Stimulated activated memory B cell treated with anti-CD40 and anti-IgM and Interleukin-4, amounts not matched to agents 10 μg/mL and 1 μg/mL and 100 μg/mL, for 72 hours (primary cell): ENCODE results near the gene HSPA6.
A peak's percentile ranks its signal among the peaks of the same experiment; 100 is the strongest.
"Not testable (repeated sequence)": the region's sequence is repeated elsewhere in the genome, so short reads cannot be mapped to it uniquely, and the experiment has no call there.

ENCODE experiments used
- ATAC-seq: fragments of 150-1000 bp; cut with Tn5 transposase; 2 replicates; pipeline ENCODE4 v1.10.0; 2021
- H3K27ac Mint-ChIP-seq: one replicate; pipeline ENCODE4 v1.8.0; 2022; ENCODE audit warnings: mild to moderate bottlenecking, mixed read lengths
- H3K27me3 Mint-ChIP-seq: one replicate; pipeline ENCODE4 v1.8.0; 2022; ENCODE audit warnings: mixed read lengths
- H3K36me3 Mint-ChIP-seq: one replicate; pipeline ENCODE4 v1.8.0; 2022; ENCODE audit warnings: mixed read lengths
- H3K4me1 Mint-ChIP-seq: one replicate; pipeline ENCODE4 v1.8.0; 2022; ENCODE audit warnings: mixed read lengths
- H3K4me3 Mint-ChIP-seq: one replicate; pipeline ENCODE4 v1.8.0; 2022; ENCODE audit warnings: mild to moderate bottlenecking, moderate library complexity, mixed read lengths
- H3K9me3 Mint-ChIP-seq: one replicate; pipeline ENCODE4 v1.8.0; 2022; ENCODE audit warnings: mixed read lengths

Gene HSPA6

GRCh38 chr1:161540570-161540960 is 16.2 kb downstream of the HSPA6 start:
- ATAC-seq: peak; percentile 57
- H3K4me3 Mint-ChIP-seq: peak overlapping the region; percentile 91
- not testable (repeated sequence) for H3K27me3 Mint-ChIP-seq, H3K9me3 Mint-ChIP-seq, H3K36me3 Mint-ChIP-seq
- peaks cover 47% of the 10 kb centered on the region for H3K4me1 Mint-ChIP-seq
- H3K27ac Mint-ChIP-seq: peak overlapping the region; percentile 88

DNA sequence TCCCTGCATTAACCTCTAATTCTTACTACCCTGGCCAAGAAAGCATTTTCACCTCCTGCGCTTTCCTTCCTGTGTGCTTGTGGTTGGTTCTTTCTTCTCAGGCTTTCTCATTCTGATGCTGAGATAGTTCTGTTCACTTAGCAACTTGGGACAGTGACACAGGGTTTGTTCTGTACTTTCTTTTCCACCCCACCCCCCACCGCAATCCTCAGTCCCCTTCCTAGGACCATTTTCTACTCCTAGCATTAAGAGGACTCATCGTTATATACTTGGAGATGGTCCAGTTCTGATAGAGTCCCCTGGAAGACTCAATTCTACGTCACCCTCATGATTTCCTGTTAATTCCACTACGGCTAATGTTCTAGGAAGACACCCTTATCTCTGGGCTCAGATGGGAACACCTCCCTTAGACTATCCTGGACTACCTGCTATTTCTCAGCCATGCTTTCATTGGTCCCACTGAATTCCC is 17.8 kb downstream of the HSPA6 start:
- peak; percentile 47 for ATAC-seq
- H3K27ac Mint-ChIP-seq: peak overlapping the region; percentile 88

GRCh38 chr1:161543125-161543524 is 18.8 kb downstream of the HSPA6 start:
- not testable (repeated sequence) for H3K36me3 Mint-ChIP-seq, H3K4me3 Mint-ChIP-seq, H3K27me3 Mint-ChIP-seq, H3K9me3 Mint-ChIP-seq, ATAC-seq
- Mint-ChIP-seq H3K4me1 (peaks cover 47% of the 10 kb centered on the region), H3K27ac (peak overlapping the region; percentile 88)

More for the DNA sequence above, 17.8 kb downstream of the HSPA6 start:
- not testable (repeated sequence) for H3K27me3 Mint-ChIP-seq, H3K9me3 Mint-ChIP-seq, H3K36me3 Mint-ChIP-seq
- Mint-ChIP-seq H3K4me3 (peak overlapping the region; percentile 9), H3K4me1 (peaks cover 47% of the 10 kb centered on the region)

- H3K27me3 Mint-ChIP-seq, H3K9me3 Mint-ChIP-seq, H3K4me3 Mint-ChIP-seq, H3K36me3 Mint-ChIP-seq, ATAC-seq: not testable (repeated sequence)
- Mint-ChIP-seq H3K27ac (peak overlapping the region; percentile 54), H3K4me1 (peaks cover 41% of the 10 kb centered on the region)
These were observed 20.8 kb downstream of the HSPA6 start for GRCh38 chr1:161545005-161545731.

GRCh38 chr1:161547995-161548741 is 23.8 kb downstream of the HSPA6 start:
- H3K27ac Mint-ChIP-seq, H3K27me3 Mint-ChIP-seq, H3K36me3 Mint-ChIP-seq, ATAC-seq, H3K9me3 Mint-ChIP-seq, H3K4me3 Mint-ChIP-seq: not testable (repeated sequence)
- H3K4me1 Mint-ChIP-seq: peaks cover 12% of the 10 kb centered on the region

DNA sequence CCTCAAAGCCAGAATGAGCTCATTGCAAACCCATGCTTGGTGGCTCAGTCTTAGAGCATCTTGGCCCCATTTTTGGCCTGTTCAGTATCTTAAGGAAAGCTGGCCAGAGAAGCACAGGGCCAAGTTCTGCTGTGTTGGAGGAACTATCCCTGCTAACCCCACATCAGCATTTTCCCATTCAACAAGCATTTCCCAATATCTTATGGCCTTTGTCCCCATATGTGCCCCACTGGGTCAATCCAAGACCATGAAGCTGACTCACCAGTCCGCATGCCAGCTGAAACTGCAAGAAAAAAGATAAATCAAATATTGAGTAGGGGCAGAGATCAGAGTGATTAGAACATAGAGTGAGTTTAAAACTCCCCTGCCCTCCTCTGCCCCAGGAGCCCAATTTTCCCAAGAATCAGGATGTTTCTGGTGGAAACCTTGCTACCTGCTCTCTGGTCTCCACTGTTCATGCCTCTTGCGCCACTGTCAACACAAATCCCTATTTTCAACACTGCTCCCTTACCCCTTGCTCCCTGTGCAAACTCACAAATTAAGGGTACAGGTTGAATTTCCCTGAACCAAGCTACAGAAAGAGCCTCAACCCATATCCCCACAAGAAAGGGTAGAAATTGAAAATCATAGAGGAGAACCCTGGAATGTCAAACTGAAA is 24.5 kb downstream of the HSPA6 start:
- H3K36me3 Mint-ChIP-seq, H3K9me3 Mint-ChIP-seq, ATAC-seq, H3K27me3 Mint-ChIP-seq, H3K27ac Mint-ChIP-seq, H3K4me3 Mint-ChIP-seq: not testable (repeated sequence)
- peaks cover 10% of the 10 kb centered on the region for H3K4me1 Mint-ChIP-seq

DNA sequence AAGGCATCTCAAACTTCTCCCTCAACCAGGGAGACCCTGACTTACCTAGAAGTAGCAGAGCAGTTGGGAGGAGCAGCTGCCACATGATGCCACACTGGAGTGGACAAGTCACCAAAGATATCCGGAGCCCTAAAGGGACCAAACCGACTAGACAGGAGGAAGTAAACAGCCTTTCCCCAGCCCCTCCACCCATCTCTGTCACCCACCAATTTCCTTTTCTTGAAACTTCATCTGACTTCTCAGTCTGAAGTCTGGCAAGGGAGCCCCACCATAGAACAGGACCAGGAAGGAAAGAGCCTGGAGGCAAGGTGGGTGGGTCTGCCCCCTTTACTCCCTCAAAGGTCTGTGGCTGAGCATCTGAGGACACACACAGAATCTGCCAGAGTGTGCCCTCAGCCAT is 25.3 kb downstream of the HSPA6 start, which contains the start of gene FCGR3A:
Gene FCGR3A (minus strand): TSS at position 167 of the 400 bp plus-strand sequence. CDS start 82 bp downstream, at position 85.
- Mint-ChIP-seq H3K4me1 (peaks cover 14% of the 10 kb centered on the region), H3K36me3 (no peaks in the 10 kb centered on the region), H3K4me3 (no peak within 1 kb of the TSS), H3K9me3 (peaks cover 2% of the 10 kb centered on the region), H3K27ac (no peak within 1 kb of the TSS), H3K27me3 (no peaks in the 10 kb centered on the region)
- ATAC-seq: no peak

DNA sequence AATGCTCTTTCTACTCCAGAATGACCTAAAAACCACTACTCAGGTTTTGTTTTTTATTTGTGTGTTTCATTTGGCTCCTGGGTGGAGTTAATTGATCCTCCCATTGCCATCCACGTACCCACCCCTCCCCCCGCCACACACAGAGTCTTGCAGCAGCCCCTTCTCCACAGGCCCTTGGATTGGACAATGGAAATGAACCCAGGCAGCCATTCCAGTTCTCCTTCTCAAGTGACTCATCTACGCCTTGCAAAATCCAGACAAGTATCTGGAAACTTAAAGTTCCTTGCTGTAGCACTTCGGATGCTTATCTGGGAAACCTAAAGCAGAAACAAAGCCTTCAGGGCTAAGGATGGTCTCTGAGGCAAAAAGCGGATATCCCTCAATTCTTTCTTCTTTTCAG is 26.6 kb downstream of the HSPA6 start:
- H3K36me3 Mint-ChIP-seq, ATAC-seq, H3K4me3 Mint-ChIP-seq, H3K9me3 Mint-ChIP-seq, H3K27me3 Mint-ChIP-seq, H3K27ac Mint-ChIP-seq: not testable (repeated sequence)
- H3K4me1 Mint-ChIP-seq: peaks cover 18% of the 10 kb centered on the region

DNA sequence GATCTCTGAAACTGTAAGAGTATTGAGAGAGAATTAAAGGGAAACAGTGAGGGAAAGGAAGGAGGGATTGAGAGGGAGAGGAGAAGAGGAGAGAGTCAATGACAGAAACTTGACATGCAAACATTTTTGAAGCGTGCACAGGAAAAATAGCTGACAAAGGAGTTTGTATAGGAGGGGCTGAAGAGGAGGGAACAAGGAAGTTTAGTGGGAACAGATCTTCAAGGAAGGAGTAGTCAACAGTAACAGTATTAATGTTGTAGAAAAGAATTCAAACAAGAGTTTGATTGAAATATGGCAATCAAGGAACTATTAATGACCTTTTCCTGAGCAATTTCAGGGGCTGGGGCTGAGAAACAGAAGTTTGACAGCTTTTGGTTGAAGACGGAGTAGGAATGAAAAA is 29.3 kb downstream of the HSPA6 start:
- H3K9me3 Mint-ChIP-seq, H3K36me3 Mint-ChIP-seq, H3K4me3 Mint-ChIP-seq, H3K27ac Mint-ChIP-seq, ATAC-seq, H3K27me3 Mint-ChIP-seq: not testable (repeated sequence)
- H3K4me1 Mint-ChIP-seq: peaks cover 18% of the 10 kb centered on the region

- H3K9me3 Mint-ChIP-seq, ATAC-seq, H3K27me3 Mint-ChIP-seq, H3K4me3 Mint-ChIP-seq, H3K36me3 Mint-ChIP-seq: not testable (repeated sequence)
- Mint-ChIP-seq H3K4me1 (peaks cover 18% of the 10 kb centered on the region), H3K27ac (peak overlapping the region; percentile 79)
These were observed 30.0 kb downstream of the HSPA6 start for GRCh38 chr1:161554340-161554739.

DNA sequence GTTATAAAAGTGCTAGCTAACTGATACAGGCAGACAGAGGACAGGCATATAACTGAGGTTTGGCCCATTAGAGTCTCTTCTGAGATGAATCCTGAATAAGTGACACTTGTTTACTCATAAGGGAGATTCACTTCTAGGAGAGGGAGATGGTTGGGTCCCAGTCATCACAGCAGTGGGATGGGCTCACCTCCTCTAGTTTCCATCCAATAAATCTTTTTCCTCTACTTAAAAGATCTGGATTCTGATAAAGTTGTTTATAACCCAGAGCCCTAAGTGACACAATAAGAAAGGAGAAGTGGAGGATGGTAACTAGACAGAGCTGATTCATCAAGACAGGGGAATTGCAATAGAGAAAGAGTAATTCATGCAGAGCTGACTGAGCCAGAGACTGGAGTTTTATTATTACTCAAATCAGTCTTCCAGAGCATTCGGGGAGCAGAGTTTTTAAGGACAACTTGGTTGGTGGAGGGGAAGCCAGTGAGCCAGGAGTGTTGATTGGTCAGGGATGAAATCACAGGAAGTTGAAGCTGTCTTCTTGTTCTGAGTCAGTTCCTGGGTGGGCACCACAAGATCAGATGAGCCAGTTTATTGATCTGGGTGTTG is 30.6 kb downstream of the HSPA6 start:
- ATAC-seq: peak; percentile 88
- not testable (repeated sequence) for H3K9me3 Mint-ChIP-seq, H3K27me3 Mint-ChIP-seq, H3K36me3 Mint-ChIP-seq
- peaks cover 18% of the 10 kb centered on the region for H3K4me1 Mint-ChIP-seq
- H3K4me3 Mint-ChIP-seq: peak overlapping the region; percentile 38
- H3K27ac Mint-ChIP-seq: peak overlapping the region; percentile 79

DNA sequence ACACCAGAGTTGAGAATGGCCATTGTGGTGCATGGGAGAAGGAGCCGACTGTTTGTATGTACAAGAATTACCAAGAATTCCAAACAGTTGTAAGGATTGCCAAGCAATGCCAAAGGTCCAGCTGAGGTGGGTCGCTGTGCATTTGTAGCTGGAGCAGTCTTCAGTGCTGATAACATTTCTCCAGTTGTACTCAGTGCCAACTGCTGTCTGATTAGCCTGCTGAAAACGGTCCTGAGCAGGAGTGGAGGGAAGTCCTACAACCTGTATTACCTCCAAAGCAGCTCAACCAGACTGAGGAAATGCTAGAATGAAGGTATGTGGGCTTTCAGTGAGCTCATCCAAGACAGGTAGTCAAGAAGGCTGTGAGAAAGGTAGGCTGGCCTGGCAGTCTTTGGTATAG is 31.8 kb downstream of the HSPA6 start:
- not testable (repeated sequence) for H3K27ac Mint-ChIP-seq, H3K36me3 Mint-ChIP-seq, H3K9me3 Mint-ChIP-seq, H3K4me3 Mint-ChIP-seq, H3K27me3 Mint-ChIP-seq, ATAC-seq
- H3K4me1 Mint-ChIP-seq: peaks cover 25% of the 10 kb centered on the region

DNA sequence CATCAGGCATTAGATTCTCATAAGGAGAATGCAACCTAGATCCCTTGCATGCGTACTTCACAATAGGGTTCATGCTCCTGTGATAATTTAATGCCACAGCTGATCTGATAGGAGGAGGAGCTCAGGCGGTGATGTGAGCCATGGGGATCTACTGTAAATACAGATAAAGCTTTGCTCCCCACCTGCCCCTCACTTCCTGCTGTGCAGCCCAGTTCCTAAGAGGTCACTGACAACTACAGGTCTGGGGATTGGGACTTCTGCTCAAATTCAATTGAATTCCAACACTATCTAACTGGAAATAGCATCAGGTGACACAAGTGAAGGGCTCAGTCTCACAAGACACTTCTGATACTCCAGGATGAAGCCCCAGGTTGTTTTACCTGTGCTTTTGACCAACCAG is 32.6 kb downstream of the HSPA6 start:
- H3K9me3 Mint-ChIP-seq, H3K27me3 Mint-ChIP-seq, H3K36me3 Mint-ChIP-seq, ATAC-seq, H3K27ac Mint-ChIP-seq, H3K4me3 Mint-ChIP-seq: not testable (repeated sequence)
- H3K4me1 Mint-ChIP-seq: peaks cover 29% of the 10 kb centered on the region

DNA sequence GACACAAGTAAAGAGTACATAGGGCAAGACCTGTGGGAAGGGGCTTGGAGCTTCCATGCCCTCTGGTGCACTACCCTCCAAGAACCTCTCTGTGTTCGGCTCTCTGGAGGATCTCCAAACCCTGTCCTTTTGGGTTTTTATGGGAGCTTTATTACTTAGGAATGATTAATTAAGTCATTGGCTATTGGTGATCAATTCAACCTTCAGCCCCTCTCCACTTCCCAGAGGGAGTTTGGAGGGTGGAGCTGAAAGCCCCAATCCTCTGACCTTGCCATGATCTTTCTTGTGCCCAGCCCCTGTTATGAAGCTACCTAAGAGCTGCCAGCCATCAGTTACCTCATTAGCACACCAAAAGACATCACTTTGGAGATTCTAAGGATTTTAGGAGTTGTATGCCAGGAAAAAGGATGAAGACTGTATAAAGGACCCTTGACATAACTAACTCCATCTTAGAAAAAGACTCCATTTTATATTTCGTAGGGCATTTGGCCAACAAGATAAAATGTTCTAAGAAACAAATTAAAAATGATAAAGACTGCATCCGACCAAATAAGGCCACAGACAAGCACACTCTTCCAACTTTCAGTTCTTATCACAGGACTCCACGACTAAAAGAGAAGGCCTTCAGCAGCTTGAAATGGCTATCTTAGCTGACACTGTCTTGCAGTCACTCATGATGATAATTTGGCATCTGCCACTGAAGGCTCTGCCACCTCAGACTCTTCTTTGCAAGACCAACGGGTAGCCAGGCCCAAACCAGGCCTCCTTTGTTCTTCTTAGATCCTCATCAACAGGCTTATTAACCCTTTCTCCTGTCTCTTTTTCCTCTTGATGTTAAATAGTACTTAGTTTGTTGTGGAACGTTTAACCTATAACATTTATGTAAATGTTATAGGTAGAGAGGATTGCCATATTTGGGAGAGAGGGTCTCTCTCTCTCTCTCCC is 33.4 kb downstream of the HSPA6 start:
- H3K4me1 Mint-ChIP-seq: peaks cover 29% of the 10 kb centered on the region
- H3K4me3 Mint-ChIP-seq, H3K27me3 Mint-ChIP-seq, H3K27ac Mint-ChIP-seq, ATAC-seq, H3K36me3 Mint-ChIP-seq, H3K9me3 Mint-ChIP-seq: not testable (repeated sequence)
